HepG2 (cell line): Measurements from ENCODE around the gene GRIK4. TPM values are rescaled to one million over a fixed set of nuclear protein-coding genes. Genes with fewer than 3 reads are reported as not detected.

ENCODE experiments used
- GATAD2A ChIP-seq: IDR thresholded peaks from 2 replicates; pipeline ENCODE4 v1.6.1; 2016
- HOXA3 ChIP-seq: sonication (generic); formaldehyde crosslinking; IDR thresholded peaks from 2 replicates; pipeline ENCODE4 v1.5.0; 2020; ENCODE audit warnings: missing genetic modification reagents
- MTERF4 ChIP-seq: sonication (generic); formaldehyde crosslinking; IDR thresholded peaks from 2 replicates; pipeline ENCODE4 v1.8.0; 2023; ENCODE audit warnings: mild to moderate bottlenecking, missing genetic modification reagents
- MYC ChIP-seq: sonication (generic); formaldehyde crosslinking; IDR thresholded peaks from 2 replicates; pipeline ENCODE4 v1.9.0; 2021; ENCODE audit warnings: missing genetic modification reagents, borderline replicate concordance
- REL ChIP-seq: sonication (generic); formaldehyde crosslinking; conservative IDR thresholded peaks from 2 replicates; pipeline ENCODE4 v1.8.0; 2022; ENCODE audit warnings: mild to moderate bottlenecking, missing genetic modification reagents, moderate library complexity
- RFX1 ChIP-seq: fragments of 450-650 bp; IDR thresholded peaks from 2 replicates; pipeline ENCODE4 v1.6.1; 2017
- SOX6 ChIP-seq, 2 experiments: fragments of 450-650 bp in 1 of 2; sonication (generic) in 1 of 2; formaldehyde crosslinking in 1 of 2; IDR thresholded peaks; 2 replicates each; pipeline versions ENCODE4 v1.4.0 to v1.6.1; 2017 to 2020; ENCODE audit warnings: antibody characterized with exemption in 1 of 2, mild to moderate bottlenecking in 1 of 2, missing genetic modification reagents in 1 of 2
- USF2 ChIP-seq, 2 experiments: sonication (generic) in 1 of 2; formaldehyde crosslinking in 1 of 2; IDR thresholded peaks; 2 replicates each; pipeline versions ENCODE4 v1.5.1 to v1.6.1; 2011 to 2020; ENCODE audit warnings: borderline replicate concordance in 1 of 2, low read depth in 1 of 2, low read length in 1 of 2, mild to moderate bottlenecking in 1 of 2, missing genetic modification reagents in 1 of 2, moderate library complexity in 1 of 2
- ZBTB14 ChIP-seq: sonication (generic); formaldehyde crosslinking; IDR thresholded peaks from 2 replicates; pipeline ENCODE4 v1.4.0; 2020; ENCODE audit warnings: missing genetic modification reagents
- ZFP62 ChIP-seq: sonication (generic); formaldehyde crosslinking; IDR thresholded peaks from 2 replicates; pipeline ENCODE4 v1.4.0; 2020; ENCODE audit warnings: missing genetic modification reagents
- ZNF253 ChIP-seq: sonication (generic); formaldehyde crosslinking; IDR thresholded peaks from 2 replicates; pipeline ENCODE4 v1.8.0; 2022; ENCODE audit warnings: mild to moderate bottlenecking, missing genetic modification reagents, borderline replicate concordance
- ZNF263 ChIP-seq: sonication (generic); formaldehyde crosslinking; IDR thresholded peaks from 2 replicates; pipeline ENCODE4 v1.4.0; 2020; ENCODE audit warnings: missing genetic modification reagents
- ZNF367 ChIP-seq: sonication (generic); formaldehyde crosslinking; IDR thresholded peaks from 2 replicates; pipeline ENCODE4 v1.4.0; 2020; ENCODE audit warnings: missing genetic modification reagents, borderline replicate concordance
- ZNF557 ChIP-seq: sonication (generic); formaldehyde crosslinking; IDR thresholded peaks from 2 replicates; pipeline ENCODE4 v1.4.0; 2020; ENCODE audit warnings: missing genetic modification reagents
- ZNF720 ChIP-seq: sonication (generic); formaldehyde crosslinking; IDR thresholded peaks from 2 replicates; pipeline ENCODE4 v1.4.0; 2020; ENCODE audit warnings: missing genetic modification reagents
- ZNF761 ChIP-seq: sonication (generic); formaldehyde crosslinking; conservative IDR thresholded peaks from 2 replicates; pipeline ENCODE4 v1.4.0; 2020; ENCODE audit warnings: mild to moderate bottlenecking, missing genetic modification reagents
- polyA plus RNA-seq, 8 experiments: library from polyadenylated mRNA; depleted of rRNA in 3 of 8; stranded (reverse) in 7 of 8; unstranded in 1 of 8; fragments of >200 nt; fragmentation: Illumina TruSeq in 4 of 8; extraction: Trizol in 4 of 8; gene quantifications; 2 replicates each; pipeline versions ENCODE4 v1.2.1 to v1.2.3, GENCODE V29; 2011 to 2016; ENCODE audit warnings: low read depth in 4 of 8, missing spikeins in 1 of 8, mixed read lengths in 1 of 8; ENCODE audit not compliant: insufficient read depth in 1 of 8
- total RNA-seq, 5 experiments: library from RNA; depleted of rRNA; stranded (reverse); fragments of >200 nt; fragmentation: Illumina TruSeq; extraction: Trizol; gene quantifications; 2 replicates each; pipeline ENCODE4 v1.2.3, GENCODE V29; 2016; ENCODE audit warnings: low read depth in 1 of 5
- TF ChIP-seq, protein P1 (sequence below): sonication (generic); formaldehyde crosslinking; IDR thresholded peaks from 2 replicates; pipeline ENCODE4 v1.5.1; 2020; ENCODE audit warnings: missing genetic modification reagents, mild to moderate bottlenecking, borderline replicate concordance
- TF ChIP-seq, protein P2 (sequence below): sonication (generic); formaldehyde crosslinking; IDR thresholded peaks from 2 replicates; pipeline ENCODE4 v1.4.0; 2020; ENCODE audit warnings: missing genetic modification reagents

Gene GRIK4
- total and polyA plus RNA-seq, 2 of the 13 experiments (the other 11 are each of a cell fraction or from before 2014, with no cell fraction given): 0.04 to 0.07 TPM

DNA sequence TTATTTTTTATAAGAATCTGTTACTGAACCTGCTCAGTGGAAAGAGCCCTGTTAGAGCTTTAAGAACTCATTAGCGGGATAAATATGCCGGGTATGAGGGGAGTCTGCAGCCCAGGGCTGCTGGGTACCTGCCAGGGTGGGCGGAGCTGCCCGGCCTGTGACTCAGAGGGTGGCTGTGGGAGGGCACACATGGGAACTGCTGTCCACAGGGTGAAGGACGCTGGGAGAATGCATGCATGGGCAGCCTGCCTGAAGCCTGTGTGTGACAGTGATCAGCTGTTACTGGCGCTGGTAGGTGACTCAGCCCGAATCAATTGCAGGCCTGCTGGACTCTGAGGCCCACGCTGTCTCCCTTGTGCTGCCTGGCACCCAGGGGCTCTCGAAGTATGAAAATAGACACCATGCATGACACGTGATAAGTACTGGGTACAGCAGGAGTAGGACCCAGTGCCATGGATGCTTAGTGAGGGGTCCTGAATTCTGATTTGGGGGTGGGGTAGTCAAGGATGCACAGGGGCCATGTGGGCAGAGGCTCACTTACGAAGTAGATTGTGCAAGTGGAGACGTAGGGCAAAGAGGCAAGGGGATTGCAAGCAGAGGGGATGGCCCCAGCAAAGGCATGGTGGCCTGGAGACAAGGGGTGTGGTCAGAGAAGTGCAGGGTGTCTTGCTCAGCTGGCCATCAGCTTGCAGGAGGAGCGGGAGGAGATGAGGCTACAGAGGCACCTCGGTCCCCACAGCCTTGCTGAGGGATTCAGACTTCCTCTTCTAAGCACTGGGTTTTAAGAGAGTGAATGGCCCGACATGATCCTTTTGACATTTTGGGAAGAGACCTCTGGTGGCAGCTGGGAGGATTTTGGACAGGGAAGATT, 36.5 kb downstream of the GRIK4 start (continued):
- TF ChIP-seq ZNF367 (CRISPR knock-in tag) (no peak), ZNF720 (CRISPR knock-in tag) (no peak), ZNF557 (CRISPR knock-in tag) (no peak), MYC (CRISPR knock-in tag) (peak; percentile 67; the same call in 1 of the 2 replicates), MTERF4 (CRISPR knock-in tag) (peak; percentile 72; the same call in 1 of the 2 replicates), GATAD2A (CRISPR knock-in tag) (peak; percentile 83), ZFP62 (no peak), ZNF761 (CRISPR knock-in tag) (no peak), USF2 (IDR thresholded peaks at IDR 0.05; ENCODE audit: low read depth, low read length) (peak; percentile 14; the same call in 1 of the 2 replicates), USF2 (CRISPR knock-in tag; IDR thresholded peaks at IDR 0.05; ENCODE audit: borderline replicate concordance) (peak; percentile 44), SOX6 (IDR thresholded peaks at IDR 0.05) (no peak), SOX6 (CRISPR knock-in tag; IDR thresholded peaks at IDR 0.05) (peak; percentile 81), HOXA3 (CRISPR knock-in tag) (peak; percentile 55; the same call in 1 of the 2 replicates), ZNF263 (no peak), RFX1 (no peak), REL (CRISPR knock-in tag) (no peak), ZNF253 (CRISPR knock-in tag) (no peak), ZBTB14 (CRISPR knock-in tag) (no peak)
- TF ChIP-seq, protein P1, sequence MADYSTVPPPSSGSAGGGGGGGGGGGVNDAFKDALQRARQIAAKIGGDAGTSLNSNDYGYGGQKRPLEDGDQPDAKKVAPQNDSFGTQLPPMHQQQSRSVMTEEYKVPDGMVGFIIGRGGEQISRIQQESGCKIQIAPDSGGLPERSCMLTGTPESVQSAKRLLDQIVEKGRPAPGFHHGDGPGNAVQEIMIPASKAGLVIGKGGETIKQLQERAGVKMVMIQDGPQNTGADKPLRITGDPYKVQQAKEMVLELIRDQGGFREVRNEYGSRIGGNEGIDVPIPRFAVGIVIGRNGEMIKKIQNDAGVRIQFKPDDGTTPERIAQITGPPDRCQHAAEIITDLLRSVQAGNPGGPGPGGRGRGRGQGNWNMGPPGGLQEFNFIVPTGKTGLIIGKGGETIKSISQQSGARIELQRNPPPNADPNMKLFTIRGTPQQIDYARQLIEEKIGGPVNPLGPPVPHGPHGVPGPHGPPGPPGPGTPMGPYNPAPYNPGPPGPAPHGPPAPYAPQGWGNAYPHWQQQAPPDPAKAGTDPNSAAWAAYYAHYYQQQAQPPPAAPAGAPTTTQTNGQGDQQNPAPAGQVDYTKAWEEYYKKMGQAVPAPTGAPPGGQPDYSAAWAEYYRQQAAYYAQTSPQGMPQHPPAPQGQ: no peak
- TF ChIP-seq, protein P2, sequence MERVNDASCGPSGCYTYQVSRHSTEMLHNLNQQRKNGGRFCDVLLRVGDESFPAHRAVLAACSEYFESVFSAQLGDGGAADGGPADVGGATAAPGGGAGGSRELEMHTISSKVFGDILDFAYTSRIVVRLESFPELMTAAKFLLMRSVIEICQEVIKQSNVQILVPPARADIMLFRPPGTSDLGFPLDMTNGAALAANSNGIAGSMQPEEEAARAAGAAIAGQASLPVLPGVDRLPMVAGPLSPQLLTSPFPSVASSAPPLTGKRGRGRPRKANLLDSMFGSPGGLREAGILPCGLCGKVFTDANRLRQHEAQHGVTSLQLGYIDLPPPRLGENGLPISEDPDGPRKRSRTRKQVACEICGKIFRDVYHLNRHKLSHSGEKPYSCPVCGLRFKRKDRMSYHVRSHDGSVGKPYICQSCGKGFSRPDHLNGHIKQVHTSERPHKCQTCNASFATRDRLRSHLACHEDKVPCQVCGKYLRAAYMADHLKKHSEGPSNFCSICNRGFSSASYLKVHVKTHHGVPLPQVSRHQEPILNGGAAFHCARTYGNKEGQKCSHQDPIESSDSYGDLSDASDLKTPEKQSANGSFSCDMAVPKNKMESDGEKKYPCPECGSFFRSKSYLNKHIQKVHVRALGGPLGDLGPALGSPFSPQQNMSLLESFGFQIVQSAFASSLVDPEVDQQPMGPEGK: peak; percentile 46
